ENCODE results near the gene ZCCHC10.

ZCCHC10 gene

GRCh38 chr5:133050521-133050920 is 24.2 kb upstream of the ZCCHC10 start:
- H3K9me3 ChIP-seq (ENCODE audit: control insufficient read depth, low read length): no peaks in the 10 kb centered on the region
- no peak overlapping the region for H4K8ac ChIP-seq (ENCODE audit: low read length)
- H4K91ac ChIP-seq (ENCODE audit: low read length): no peak overlapping the region
- 39% methylated on average over 3 of the region's 4 CpGs for WGBS
- H2BK5ac ChIP-seq (ENCODE audit: low read depth, low read length, poor library complexity, severe bottlenecking): no peak overlapping the region
- no peak overlapping the region for H2BK12ac ChIP-seq (ENCODE audit: low read length in 2 of 2)
- peaks cover 6% of the 10 kb centered on the region for H3K79me1 ChIP-seq (replicated peaks; ENCODE audit: low read length, poor library complexity, severe bottlenecking)
- peak overlapping the region; percentile 98 for H3K9ac ChIP-seq (ENCODE audit: low read length)
- H2AK5ac ChIP-seq (ENCODE audit: low read length, severe bottlenecking): peak overlapping the region; percentile 60
- H3K4me2 ChIP-seq (ENCODE audit: low read length, poor library complexity, severe bottlenecking): peak overlapping the region; percentile 54
- no peaks in the 10 kb centered on the region for H3K27me3 ChIP-seq (ENCODE audit: control insufficient read depth in 1 of 2, insufficient read depth in 1 of 2, low read length in 2 of 2)
- no peak overlapping the region for H2BK15ac ChIP-seq (ENCODE audit: low read depth, poor library complexity, severe bottlenecking)
- H3K27ac ChIP-seq (ENCODE audit: low read length, poor library complexity, severe bottlenecking): peak overlapping the region; percentile 99
- H3K18ac ChIP-seq (ENCODE audit: low read depth in 1 of 2, low read length in 2 of 2): no peak overlapping the region
- peak overlapping the region in 1 of 2 experiments; percentile 91 for H3K4me3 ChIP-seq (ENCODE audit: insufficient read depth in 1 of 2, low read depth in 1 of 2, low read length in 2 of 2)
- no peak for DNase-seq
- no peak overlapping the region for H2AFZ ChIP-seq (ENCODE audit: low read depth, low read length)
- no peak overlapping the region for H3K14ac ChIP-seq (ENCODE audit: low read length in 2 of 2)
- H3K4ac ChIP-seq (ENCODE audit: low read depth in 1 of 2, low read length in 2 of 2): no peak overlapping the region
- H3K36me3 ChIP-seq (ENCODE audit: control insufficient read depth in 1 of 2, insufficient read depth in 2 of 2, low read depth in 1 of 2, low read length in 2 of 2): peaks cover 0 to 8% of the 10 kb centered on the region in 2 experiments
- H3K23ac ChIP-seq (ENCODE audit: low read length in 2 of 2): no peak overlapping the region
- peaks cover 6% of the 10 kb centered on the region for H3K4me1 ChIP-seq (ENCODE audit: control insufficient read depth, insufficient read depth, low read depth, low read length)
- H2BK120ac ChIP-seq (ENCODE audit: low read depth, low read length): no peak overlapping the region

- Histone ChIP-seq H3K18ac (ENCODE audit: low read depth in 1 of 2, low read length in 2 of 2) (no peak overlapping the region), H3K79me1 (replicated peaks; ENCODE audit: low read length, poor library complexity, severe bottlenecking) (peaks cover 6% of the 10 kb centered on the region), H2AFZ (ENCODE audit: low read depth, low read length) (no peak overlapping the region), H3K4ac (ENCODE audit: low read depth in 1 of 2, low read length in 2 of 2) (no peak overlapping the region), H3K4me2 (ENCODE audit: low read length, poor library complexity, severe bottlenecking) (no peak overlapping the region), H2BK12ac (ENCODE audit: low read length in 2 of 2) (no peak overlapping the region), H3K27ac (ENCODE audit: low read length, poor library complexity, severe bottlenecking) (peak overlapping the region; percentile 19), H3K4me1 (ENCODE audit: control insufficient read depth, insufficient read depth, low read depth, low read length) (peaks cover 6% of the 10 kb centered on the region), H3K27me3 (ENCODE audit: control insufficient read depth in 1 of 2, insufficient read depth in 1 of 2, low read length in 2 of 2) (no peaks in the 10 kb centered on the region), H3K23ac (ENCODE audit: low read length in 2 of 2) (no peak overlapping the region), H4K8ac (ENCODE audit: low read length) (no peak overlapping the region), H2AK5ac (ENCODE audit: low read length, severe bottlenecking) (no peak overlapping the region), H2BK120ac (ENCODE audit: low read depth, low read length) (no peak overlapping the region), H3K36me3 (ENCODE audit: control insufficient read depth in 1 of 2, insufficient read depth in 2 of 2, low read depth in 1 of 2, low read length in 2 of 2) (peaks cover 0 to 8% of the 10 kb centered on the region in 2 experiments), H4K91ac (ENCODE audit: low read length) (no peak overlapping the region), H3K14ac (ENCODE audit: low read length in 2 of 2) (no peak overlapping the region), H3K9me3 (ENCODE audit: control insufficient read depth, low read length) (no peaks in the 10 kb centered on the region), H2BK5ac (ENCODE audit: low read depth, low read length, poor library complexity, severe bottlenecking) (no peak overlapping the region), H3K9ac (ENCODE audit: low read length) (peak overlapping the region; percentile 2), H3K4me3 (ENCODE audit: insufficient read depth in 1 of 2, low read depth in 1 of 2, low read length in 2 of 2) (no peak overlapping the region), H2BK15ac (ENCODE audit: low read depth, poor library complexity, severe bottlenecking) (no peak overlapping the region)
- 4% methylated on average over 1 of the region's 1 CpG for WGBS
- no peak for DNase-seq
Observed at GRCh38 chr5:133049726-133050048, 23.3 kb upstream of the ZCCHC10 start.

DNA sequence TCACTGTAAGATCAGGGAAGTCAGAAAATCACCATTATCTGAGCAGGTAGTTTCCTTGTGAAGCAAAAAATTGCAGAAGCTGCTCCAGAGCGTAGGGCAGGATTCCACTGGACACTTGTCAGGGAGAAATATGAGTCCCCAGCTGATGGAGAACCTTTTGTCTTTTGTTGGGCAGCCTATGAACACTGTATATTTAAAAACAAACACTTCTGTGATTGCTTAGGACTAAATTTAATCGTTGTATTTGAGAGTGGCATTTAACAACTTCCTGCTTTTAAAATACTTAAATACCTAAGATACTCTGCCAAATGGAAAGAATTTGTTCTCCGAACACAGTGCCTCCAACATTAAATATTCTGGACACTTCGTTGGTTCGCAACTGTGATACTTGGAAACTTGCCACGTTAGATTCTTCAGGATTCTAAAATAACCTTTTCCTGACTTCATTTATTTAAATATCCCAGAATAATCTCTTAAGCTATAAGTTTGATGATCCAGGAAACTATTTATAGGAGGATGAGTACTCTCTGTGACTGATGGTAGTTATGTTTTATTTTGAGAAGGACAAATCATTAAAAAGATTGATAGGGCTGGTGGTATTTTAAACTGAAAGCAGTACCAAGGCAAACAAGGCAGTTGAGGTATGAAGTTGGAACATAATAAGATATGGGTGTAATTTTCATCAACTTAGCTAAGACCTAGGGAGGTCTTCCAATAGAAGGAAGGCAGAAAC is 22.8 kb upstream of the ZCCHC10 start:
- H3K27ac ChIP-seq (ENCODE audit: low read length, poor library complexity, severe bottlenecking): peak overlapping the region; percentile 30
- peaks cover 6% of the 10 kb centered on the region for H3K79me1 ChIP-seq (replicated peaks; ENCODE audit: low read length, poor library complexity, severe bottlenecking)
- H3K4me1 ChIP-seq (ENCODE audit: control insufficient read depth, insufficient read depth, low read depth, low read length): peaks cover 6% of the 10 kb centered on the region
- no peaks in the 10 kb centered on the region for H3K9me3 ChIP-seq (ENCODE audit: control insufficient read depth, low read length)
- H3K27me3 ChIP-seq (ENCODE audit: control insufficient read depth in 1 of 2, insufficient read depth in 1 of 2, low read length in 2 of 2): no peaks in the 10 kb centered on the region
- peak overlapping the region; percentile 2 for H3K9ac ChIP-seq (ENCODE audit: low read length)
- H3K36me3 ChIP-seq (ENCODE audit: control insufficient read depth in 1 of 2, insufficient read depth in 2 of 2, low read depth in 1 of 2, low read length in 2 of 2): peaks cover 0 to 6% of the 10 kb centered on the region in 2 experiments
- no peak overlapping the region for H3K14ac ChIP-seq (ENCODE audit: low read length in 2 of 2)
- H2BK12ac ChIP-seq (ENCODE audit: low read length in 2 of 2): no peak overlapping the region
- no peak overlapping the region for H2BK15ac ChIP-seq (ENCODE audit: low read depth, poor library complexity, severe bottlenecking)
- H4K8ac ChIP-seq (ENCODE audit: low read length): no peak overlapping the region
- H3K4me3 ChIP-seq (ENCODE audit: insufficient read depth in 1 of 2, low read depth in 1 of 2, low read length in 2 of 2): no peak overlapping the region
- H2BK5ac ChIP-seq (ENCODE audit: low read depth, low read length, poor library complexity, severe bottlenecking): no peak overlapping the region
- no peak overlapping the region for H3K4me2 ChIP-seq (ENCODE audit: low read length, poor library complexity, severe bottlenecking)
- no peak overlapping the region for H2BK120ac ChIP-seq (ENCODE audit: low read depth, low read length)
- H3K4ac ChIP-seq (ENCODE audit: low read depth in 1 of 2, low read length in 2 of 2): no peak overlapping the region
- no peak for DNase-seq
- no peak overlapping the region for H2AK5ac ChIP-seq (ENCODE audit: low read length, severe bottlenecking)
- H4K91ac ChIP-seq (ENCODE audit: low read length): no peak overlapping the region
- H3K18ac ChIP-seq (ENCODE audit: low read depth in 1 of 2, low read length in 2 of 2): no peak overlapping the region
- no peak overlapping the region for H2AFZ ChIP-seq (ENCODE audit: low read depth, low read length)
- H3K23ac ChIP-seq (ENCODE audit: low read length in 2 of 2): no peak overlapping the region
- WGBS: 80% methylated on average over 5 of the region's 6 CpGs

DNA sequence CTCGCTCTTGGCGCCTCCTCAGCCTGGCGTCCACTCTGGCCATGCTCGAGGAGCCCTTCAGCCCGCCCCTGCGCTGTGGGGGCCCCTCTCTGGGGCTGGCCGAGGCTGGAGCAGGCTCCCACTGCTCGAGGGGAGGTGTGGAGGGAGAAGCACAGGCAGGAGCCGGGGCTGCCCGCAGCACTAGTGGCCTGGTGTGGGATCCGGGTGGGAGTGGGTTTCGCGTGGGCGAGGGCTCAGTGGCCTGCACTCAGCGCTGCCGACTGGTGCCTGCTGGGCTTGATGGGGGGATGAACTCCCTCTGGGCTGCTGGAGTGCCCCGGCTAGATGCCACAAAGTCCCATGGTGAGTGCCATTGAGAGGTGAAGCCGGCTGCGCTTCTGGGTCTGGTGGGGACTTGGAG is 21.1 kb upstream of the ZCCHC10 start:
- Histone ChIP-seq H3K4me2 (ENCODE audit: low read length, poor library complexity, severe bottlenecking) (no peak overlapping the region), H3K27ac (ENCODE audit: low read length, poor library complexity, severe bottlenecking) (no peak overlapping the region), H2AFZ (ENCODE audit: low read depth, low read length) (no peak overlapping the region), H3K4me1 (ENCODE audit: control insufficient read depth, insufficient read depth, low read depth, low read length) (peaks cover 3% of the 10 kb centered on the region), H2BK15ac (ENCODE audit: low read depth, poor library complexity, severe bottlenecking) (no peak overlapping the region), H3K23ac (ENCODE audit: low read length in 2 of 2) (no peak overlapping the region), H4K91ac (ENCODE audit: low read length) (peak overlapping the region; percentile 65), H3K14ac (ENCODE audit: low read length in 2 of 2) (no peak overlapping the region), H3K9ac (ENCODE audit: low read length) (no peak overlapping the region), H2BK12ac (ENCODE audit: low read length in 2 of 2) (no peak overlapping the region), H3K36me3 (ENCODE audit: control insufficient read depth in 1 of 2, insufficient read depth in 2 of 2, low read depth in 1 of 2, low read length in 2 of 2) (no peaks in the 10 kb centered on the region), H3K9me3 (ENCODE audit: control insufficient read depth, low read length) (no peaks in the 10 kb centered on the region), H2AK5ac (ENCODE audit: low read length, severe bottlenecking) (no peak overlapping the region), H2BK120ac (ENCODE audit: low read depth, low read length) (no peak overlapping the region), H3K18ac (ENCODE audit: low read depth in 1 of 2, low read length in 2 of 2) (no peak overlapping the region), H3K79me1 (replicated peaks; ENCODE audit: low read length, poor library complexity, severe bottlenecking) (peaks cover 6% of the 10 kb centered on the region), H3K4ac (ENCODE audit: low read depth in 1 of 2, low read length in 2 of 2) (no peak overlapping the region), H3K27me3 (ENCODE audit: control insufficient read depth in 1 of 2, insufficient read depth in 1 of 2, low read length in 2 of 2) (no peaks in the 10 kb centered on the region), H4K8ac (ENCODE audit: low read length) (no peak overlapping the region), H2BK5ac (ENCODE audit: low read depth, low read length, poor library complexity, severe bottlenecking) (no peak overlapping the region), H3K4me3 (ENCODE audit: insufficient read depth in 1 of 2, low read depth in 1 of 2, low read length in 2 of 2) (no peak overlapping the region)
- no peak for DNase-seq
- 93% methylated on average over 19 of the region's 19 CpGs for WGBS
